ENCODE results near the gene MYRIP.

MYRIP gene

DNA sequence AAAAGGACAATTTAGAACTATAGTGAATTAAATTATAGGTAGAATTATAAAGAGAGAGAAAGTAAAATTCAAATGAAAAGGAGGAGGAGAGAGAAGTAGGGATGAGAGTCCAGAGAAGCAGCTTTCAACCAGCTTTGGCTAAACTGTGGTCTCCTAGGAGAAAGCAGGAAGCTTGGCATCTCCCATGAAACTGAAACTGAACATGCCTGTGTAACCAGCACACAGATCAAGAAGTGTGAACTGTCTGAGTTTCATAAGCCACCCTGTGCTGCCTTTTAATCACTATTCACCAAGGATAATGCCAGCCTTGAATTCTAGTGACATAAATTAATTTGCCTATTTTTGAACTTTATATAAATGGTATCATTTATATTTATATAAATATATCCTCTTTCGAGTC is 128.5 kb downstream of the MYRIP start:
- Histone ChIP-seq H3K4me2 (ENCODE audit: low read length) (no peak overlapping the region), H3K36me3 (ENCODE audit: control insufficient read depth, insufficient read depth, low read length) (no peaks in the 10 kb centered on the region), H3K9me3 (ENCODE audit: control insufficient read depth, low read length) (no peaks in the 10 kb centered on the region), H3K79me2 (no peaks in the 10 kb centered on the region), H3K9ac (no peak overlapping the region), H3K4me3 (ENCODE audit: low read depth, low read length) (no peak overlapping the region), H3K27ac (no peak overlapping the region), H2AFZ (no peak overlapping the region), H3K4me1 (no peaks in the 10 kb centered on the region), H3K27me3 (ENCODE audit: control insufficient read depth, insufficient read depth, low read length) (no peaks in the 10 kb centered on the region)
- no peak for TF ChIP-seq CTCF (IDR thresholded peaks at IDR 0.05)

- Histone ChIP-seq H3K4me3 (ENCODE audit: low read depth, low read length) (no peak overlapping the region), H3K36me3 (ENCODE audit: control insufficient read depth, insufficient read depth, low read length) (no peaks in the 10 kb centered on the region), H3K9ac (no peak overlapping the region), H3K4me2 (ENCODE audit: low read length) (no peak overlapping the region), H2AFZ (no peak overlapping the region), H3K27ac (no peak overlapping the region), H3K9me3 (ENCODE audit: control insufficient read depth, low read length) (no peaks in the 10 kb centered on the region), H3K4me1 (no peaks in the 10 kb centered on the region), H3K79me2 (no peaks in the 10 kb centered on the region), H3K27me3 (ENCODE audit: control insufficient read depth, insufficient read depth, low read length) (no peaks in the 10 kb centered on the region)
- no peak for TF ChIP-seq CTCF (IDR thresholded peaks at IDR 0.05)
Observed at GRCh38 chr3:39941931-39942330, 132.5 kb downstream of the MYRIP start.

- no peaks in the 10 kb centered on the region for H3K27me3 ChIP-seq (ENCODE audit: control insufficient read depth, insufficient read depth, low read length)
- no peak overlapping the region for H3K4me2 ChIP-seq (ENCODE audit: low read length)
- H3K36me3 ChIP-seq (ENCODE audit: control insufficient read depth, insufficient read depth, low read length) = no peaks in the 10 kb centered on the region
- TF ChIP-seq CTCF (IDR thresholded peaks at IDR 0.05) = no peak
- H3K9ac ChIP-seq = no peak overlapping the region
- no peak overlapping the region for H2AFZ ChIP-seq
- no peak overlapping the region for H3K27ac ChIP-seq
- H3K79me2 ChIP-seq = no peaks in the 10 kb centered on the region
- H3K4me3 ChIP-seq (ENCODE audit: low read depth, low read length) = no peak overlapping the region
- H3K9me3 ChIP-seq (ENCODE audit: control insufficient read depth, low read length) = no peaks in the 10 kb centered on the region
- no peaks in the 10 kb centered on the region for H3K4me1 ChIP-seq
Observed at GRCh38 chr3:39960515-39961191, 151.2 kb downstream of the MYRIP start.

DNA sequence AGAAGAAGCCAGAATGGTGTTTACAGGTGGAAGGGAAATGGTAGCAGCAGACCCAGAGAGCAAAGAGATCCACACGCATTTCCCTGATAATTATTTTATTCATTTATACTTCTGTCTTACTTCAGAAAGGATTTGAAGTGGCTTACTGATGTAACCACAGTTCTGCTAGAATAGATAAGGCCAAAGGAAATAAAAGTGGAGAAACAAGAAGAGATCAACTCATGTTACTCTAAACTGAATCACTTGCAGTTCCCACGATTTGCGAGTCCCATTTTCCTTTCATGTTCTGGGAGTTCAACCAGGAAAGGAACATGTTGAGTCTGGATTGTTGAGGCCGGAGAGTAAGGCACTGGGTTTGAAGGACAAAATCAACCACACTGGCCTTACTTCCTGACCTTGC is 151.8 kb downstream of the MYRIP start:
- Histone ChIP-seq H3K4me2 (ENCODE audit: low read length) (no peak overlapping the region), H3K9ac (no peak overlapping the region), H3K27ac (no peak overlapping the region), H3K27me3 (ENCODE audit: control insufficient read depth, insufficient read depth, low read length) (no peaks in the 10 kb centered on the region), H3K36me3 (ENCODE audit: control insufficient read depth, insufficient read depth, low read length) (no peaks in the 10 kb centered on the region), H3K4me1 (no peaks in the 10 kb centered on the region), H2AFZ (no peak overlapping the region), H3K4me3 (ENCODE audit: low read depth, low read length) (no peak overlapping the region), H3K9me3 (ENCODE audit: control insufficient read depth, low read length) (no peaks in the 10 kb centered on the region), H3K79me2 (no peaks in the 10 kb centered on the region)
- TF ChIP-seq CTCF (IDR thresholded peaks at IDR 0.05) = no peak

DNA sequence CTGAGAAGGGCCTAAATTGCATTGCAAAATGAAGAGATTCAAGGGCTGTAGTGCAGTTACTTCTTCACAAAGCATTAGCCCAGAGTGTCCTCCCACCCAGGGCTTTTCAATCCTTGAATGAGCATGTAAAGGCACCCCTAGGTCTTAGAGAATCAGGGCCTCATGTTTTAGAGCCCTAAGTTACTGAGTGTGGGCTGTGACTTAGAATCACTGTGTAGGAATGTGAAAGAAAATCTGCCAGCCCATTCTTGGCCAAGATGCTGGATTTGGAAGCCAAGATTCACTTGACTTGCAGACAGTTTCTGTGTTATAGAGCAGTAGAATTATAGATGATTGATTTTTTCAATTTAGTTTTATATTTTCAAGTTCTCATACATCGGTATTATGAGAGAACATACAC is 153.2 kb downstream of the MYRIP start:
- no peaks in the 10 kb centered on the region for H3K4me1 ChIP-seq
- no peak overlapping the region for H3K27ac ChIP-seq

More for the DNA sequence above, 153.2 kb downstream of the MYRIP start:
- H3K27me3 ChIP-seq (ENCODE audit: control insufficient read depth, insufficient read depth, low read length) = no peaks in the 10 kb centered on the region
- H3K9ac ChIP-seq = no peak overlapping the region
- no peak overlapping the region for H3K4me3 ChIP-seq (ENCODE audit: low read depth, low read length)
- no peaks in the 10 kb centered on the region for H3K9me3 ChIP-seq (ENCODE audit: control insufficient read depth, low read length)
- no peaks in the 10 kb centered on the region for H3K79me2 ChIP-seq
- H2AFZ ChIP-seq = no peak overlapping the region
- TF ChIP-seq CTCF (IDR thresholded peaks at IDR 0.05) = no peak
- no peaks in the 10 kb centered on the region for H3K36me3 ChIP-seq (ENCODE audit: control insufficient read depth, insufficient read depth, low read length)
- H3K4me2 ChIP-seq (ENCODE audit: low read length) = no peak overlapping the region
